Measurements from ENCODE around the gene OSBPL6. TPM values are rescaled to one million over a fixed set of nuclear protein-coding genes. Genes with fewer than 3 reads are reported as not detected.

The OSBPL6 gene
- total and polyA plus RNA-seq, 3 donors from 2014 or later = 1.7 to 3.8 (median 2.6) TPM

- DNase-seq = no peak
- Histone ChIP-seq H3K36me3 (ENCODE audit: low read depth, missing control alignments) (no peaks in the 10 kb centered on the region), H3K27me3 (no peaks in the 10 kb centered on the region), H3K9me3 (no peaks in the 10 kb centered on the region), H3K27ac (no peak overlapping the region), H3K4me3 (no peak overlapping the region), H3K4me1 (no peaks in the 10 kb centered on the region)
- TF ChIP-seq POLR2A (IDR thresholded peaks at IDR 0.05) = no peak
- no peak for TF ChIP-seq CTCF (IDR thresholded peaks at IDR 0.05)
- 84 to 93% methylated on average over 3 of the region's 3 CpGs for WGBS, 2 donors
- intact Hi-C loops (cut with DNase I; ENCODE audit: low total_unique reads) = no loop called here
Measured at GRCh38 chr2:178211460-178211859, 17.1 kb downstream of the OSBPL6 start.

DNA sequence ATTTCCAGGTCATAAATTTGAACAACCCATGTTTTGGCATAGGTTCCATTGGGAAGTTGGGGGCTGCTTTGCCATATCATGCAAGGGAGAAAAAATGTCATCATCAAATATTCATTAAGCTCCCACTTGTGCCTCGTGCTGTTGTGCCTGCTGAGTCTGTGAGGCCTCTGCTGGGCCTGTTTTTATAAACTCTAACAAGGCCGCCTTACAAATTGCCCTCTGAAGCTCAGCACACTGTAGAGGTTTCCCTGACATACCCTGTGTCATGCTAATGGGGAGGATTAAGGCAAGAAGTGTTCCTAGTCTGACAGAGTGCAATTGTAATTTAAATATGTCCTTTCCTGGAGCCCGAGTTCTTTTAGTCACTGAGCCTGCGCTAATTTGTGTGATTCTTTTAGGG is 17.6 kb downstream of the OSBPL6 start:
- H3K27me3 ChIP-seq = no peaks in the 10 kb centered on the region
- no peak for TF ChIP-seq POLR2A (IDR thresholded peaks at IDR 0.05)
- no peak for TF ChIP-seq CTCF (IDR thresholded peaks at IDR 0.05)
- H3K36me3 ChIP-seq (ENCODE audit: low read depth, missing control alignments) = no peaks in the 10 kb centered on the region
- no peak for DNase-seq
- no peaks in the 10 kb centered on the region for H3K9me3 ChIP-seq
- H3K4me1 ChIP-seq = no peaks in the 10 kb centered on the region
- no peak overlapping the region for H3K4me3 ChIP-seq
- 85 to 91% methylated on average over 4 of the region's 4 CpGs for WGBS, 2 donors
- intact Hi-C loops (cut with DNase I; ENCODE audit: low total_unique reads) = no loop called here
- H3K27ac ChIP-seq = no peak overlapping the region

GRCh38 chr2:178213991-178214390 is 19.7 kb downstream of the OSBPL6 start:
- Histone ChIP-seq H3K4me1 (no peaks in the 10 kb centered on the region), H3K27ac (no peak overlapping the region), H3K27me3 (no peaks in the 10 kb centered on the region), H3K36me3 (ENCODE audit: low read depth, missing control alignments) (no peaks in the 10 kb centered on the region), H3K9me3 (no peaks in the 10 kb centered on the region), H3K4me3 (no peak overlapping the region)
- intact Hi-C loops (cut with DNase I; ENCODE audit: low total_unique reads) = no loop called here
- no peak for TF ChIP-seq CTCF (IDR thresholded peaks at IDR 0.05)
- no peak for TF ChIP-seq POLR2A (IDR thresholded peaks at IDR 0.05)
- no peak for DNase-seq
- WGBS, 2 donors = 85 to 100% methylated on average over 1 of the region's 1 CpG

DNA sequence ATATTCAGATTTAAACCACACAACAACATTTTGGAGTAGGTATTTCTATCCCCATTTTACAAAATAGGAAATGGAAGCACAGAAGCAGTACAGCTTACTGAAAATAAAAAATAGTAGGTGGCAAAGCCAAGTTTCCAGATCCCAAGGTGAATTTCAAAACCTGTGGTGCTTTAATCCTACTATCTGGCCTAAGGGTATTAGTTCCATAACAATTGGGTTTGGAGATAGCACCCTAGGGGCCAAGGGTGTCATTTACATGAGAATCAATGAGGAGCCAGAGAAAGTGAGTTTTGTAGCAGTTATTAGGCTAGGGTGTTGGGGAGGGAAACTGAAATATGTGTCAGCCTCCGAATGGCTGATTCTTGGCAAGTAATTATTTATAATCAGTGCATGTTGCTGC is 24.9 kb downstream of the OSBPL6 start:
- no peaks in the 10 kb centered on the region for H3K27me3 ChIP-seq
- 90 to 96% methylated on average over 1 of the region's 1 CpG for WGBS, 2 donors
- intact Hi-C loops (cut with DNase I; ENCODE audit: low total_unique reads) = no loop called here

More for the DNA sequence above, 24.9 kb downstream of the OSBPL6 start:
- no peaks in the 10 kb centered on the region for H3K9me3 ChIP-seq
- H3K4me1 ChIP-seq = no peaks in the 10 kb centered on the region
- H3K4me3 ChIP-seq = no peak overlapping the region
- no peaks in the 10 kb centered on the region for H3K36me3 ChIP-seq (ENCODE audit: low read depth, missing control alignments)
- DNase-seq = no peak
- TF ChIP-seq POLR2A (IDR thresholded peaks at IDR 0.05) (no peak), CTCF (IDR thresholded peaks at IDR 0.05) (no peak)
- no peak overlapping the region for H3K27ac ChIP-seq
